GM12878 (cell line): Measurements from ENCODE around the gene SCCPDH. TPM values are rescaled to one million over a fixed set of nuclear protein-coding genes. Genes with fewer than 3 reads are reported as not detected.
A peak's percentile ranks its signal among the peaks of the same experiment; 100 is the strongest.

Experiments
- ATAC-seq: fragments of 200-7000 bp; cut with Tn5 transposase; 3 replicates; pipeline ENCODE4 v1.9.1; 2020; ENCODE audit warnings: mild to moderate bottlenecking, moderate library complexity
- BruUV-seq: library from RNA; stranded (reverse); fragments of 400-500 nt; replicated peaks from 2 replicates; lab custom pipeline; 2021; lab: Mats Ljungman, UMichigan
- CTCF ChIA-PET: fragments of 300-600 bp; sonication (Branson Sonifier 250); formaldehyde crosslinking; extraction: SDS; loops from one replicate; lab custom pipeline; 2021; ENCODE audit warnings: inconsistent platforms; lab: Yijun Ruan, JAX
- POLR2A ChIA-PET: fragments of 350-600 bp; formaldehyde crosslinking; extraction: SDS; loops from one replicate; lab custom pipeline; 2021; ENCODE audit warnings: inconsistent platforms; lab: Charles Lee
- RAD21 ChIA-PET: fragments of 300-600 bp; sonication (Branson Sonifier 250); formaldehyde crosslinking; loops from one replicate; lab custom pipeline; 2023; ENCODE audit warnings: antibody characterized with exemption; ENCODE audit not compliant: unreplicated experiment; lab: Charles Lee
- SMC1A ChIA-PET: fragments of 300-600 bp; sonication (Branson Sonifier 250); formaldehyde crosslinking; loops from one replicate; lab custom pipeline; 2023; ENCODE audit not compliant: unreplicated experiment, uncharacterized antibody; lab: Charles Lee
- DNase-seq: peaks from one replicate; pipeline ENCODE4 v3.0.0-alpha.2; 2011; ENCODE audit warnings: low read depth, low spot score
- FAIRE-seq: peaks from 3 replicates; lab custom pipeline; 2011; peaks lifted over from hg19 to GRCh38; lab: Jason Lieb, UNC
- H2AFZ ChIP-seq: 2 replicates; pipeline ENCODE4 v1.6.0; 2011; ENCODE audit warnings: low read depth, low read length, control low read depth; ENCODE audit not compliant: control insufficient read depth
- H3K27ac ChIP-seq: 2 replicates; pipeline ENCODE4 v1.5.1; 2011; ENCODE audit warnings: control low read depth; ENCODE audit not compliant: control insufficient read depth, insufficient read depth
- H3K27me3 ChIP-seq, 2 experiments: replicated peaks in 1 of 2; 2 replicates each; pipeline versions ENCODE4 v1.6.0 to v1.6.1; 2011; ENCODE audit warnings: low read length in 1 of 2; ENCODE audit not compliant: control insufficient read depth in 2 of 2, insufficient read depth in 2 of 2
- H3K36me3 ChIP-seq, 2 experiments: 2 replicates each; pipeline ENCODE4 v1.5.1; 2011; ENCODE audit warnings: low read length in 1 of 2; ENCODE audit not compliant: control insufficient read depth in 2 of 2, insufficient read depth in 2 of 2
- H3K4me1 ChIP-seq: 2 replicates; pipeline ENCODE4 v1.6.1; 2011; ENCODE audit warnings: mild to moderate bottlenecking, low read length, moderate library complexity, mixed read lengths; ENCODE audit not compliant: control insufficient read depth, insufficient read depth
- H3K4me2 ChIP-seq: 2 replicates; pipeline ENCODE4 v1.6.0; 2011; ENCODE audit warnings: control low read depth; ENCODE audit not compliant: control insufficient read depth, insufficient read depth
- H3K4me3 ChIP-seq: fragments of 200-600 bp; sonication (generic); 2 replicates; pipeline ENCODE4 v1.5.1; 2016
- H3K79me2 ChIP-seq: 2 replicates; pipeline ENCODE4 v1.6.0; 2011; ENCODE audit warnings: low read length; ENCODE audit not compliant: control insufficient read depth, insufficient read depth
- H3K9ac ChIP-seq: 2 replicates; pipeline ENCODE4 v1.8.0; 2011; ENCODE audit warnings: low read length, control low read depth, mixed read lengths; ENCODE audit not compliant: control insufficient read depth, insufficient read depth
- H3K9me3 ChIP-seq: replicated peaks from 3 replicates; pipeline ENCODE4 v1.5.1; 2011; ENCODE audit warnings: mild to moderate bottlenecking, low read length; ENCODE audit not compliant: control insufficient read depth, insufficient read depth
- H4K20me1 ChIP-seq: 2 replicates; pipeline ENCODE4 v1.6.0; 2011; ENCODE audit not compliant: control insufficient read depth, insufficient read depth
- ASH2L ChIP-seq: fragments of 300-600, 200-600 bp; sonication (generic); IDR thresholded peaks from 2 replicates; pipeline ENCODE4 v1.6.1; 2017; ENCODE audit warnings: low read depth, mild to moderate bottlenecking, borderline replicate concordance
- CHD4 ChIP-seq: fragments of 200-600 bp; sonication (generic); IDR thresholded peaks from 2 replicates; pipeline ENCODE4 v1.6.1; 2016; ENCODE audit warnings: mild to moderate bottlenecking
- EED ChIP-seq: sonication (generic); IDR thresholded peaks from 2 replicates; pipeline ENCODE4 v1.6.1; 2016; ENCODE audit warnings: antibody characterized with exemption, low read depth
- FOS ChIP-seq: IDR thresholded peaks from 3 replicates; pipeline ENCODE4 v1.6.1; 2011; ENCODE audit warnings: borderline replicate concordance; ENCODE audit not compliant: insufficient read length; ENCODE audit errors: extremely low read depth
- IKZF1 ChIP-seq: fragments of 450-650 bp; conservative IDR thresholded peaks from 2 replicates; pipeline ENCODE4 v1.6.1; 2017; ENCODE audit warnings: antibody characterized with exemption, mild to moderate bottlenecking
- KAT2A ChIP-seq: conservative IDR thresholded peaks from 2 replicates; pipeline ENCODE4 v1.6.1; 2011; ENCODE audit warnings: low read depth, low read length; ENCODE audit not compliant: control insufficient read depth
- PAX5 ChIP-seq: IDR thresholded peaks from 2 replicates; pipeline ENCODE4 v1.6.1; 2011; ENCODE audit warnings: low read depth, low read length, borderline replicate concordance
- SIN3A ChIP-seq: IDR thresholded peaks from 2 replicates; pipeline ENCODE4 v1.6.1; 2012; ENCODE audit warnings: low read depth, low read length, improper control_type of control experiment
- SIX5 ChIP-seq: IDR thresholded peaks from 2 replicates; pipeline ENCODE4 v1.6.1; 2011; ENCODE audit warnings: mild to moderate bottlenecking, low read depth, low read length, moderate library complexity; ENCODE audit not compliant: severe bottlenecking
- SMC3 ChIP-seq: IDR thresholded peaks from 2 replicates; pipeline ENCODE4 v1.6.1; 2011; ENCODE audit warnings: low read length, improper control_type of control experiment, borderline replicate concordance
- STAT3 ChIP-seq: IDR thresholded peaks from 2 replicates; pipeline ENCODE4 v1.6.1; 2011; ENCODE audit warnings: low read depth, low read length, improper control_type of control experiment
- YBX1 ChIP-seq: fragments of 450-650 bp; IDR thresholded peaks from 2 replicates; pipeline ENCODE4 v1.6.1; 2016; ENCODE audit warnings: antibody characterized with exemption
- ZNF217 ChIP-seq: fragments of 450-650 bp; IDR thresholded peaks from 2 replicates; pipeline ENCODE4 v1.6.1; 2017; ENCODE audit warnings: antibody characterized with exemption, mild to moderate bottlenecking
- WGBS: methylation state at CpG from one replicate; pipeline ENCODE4 v1.1.6; 2016; ENCODE audit warnings: low lambda C conversion rate; ENCODE audit not compliant: insufficient replicate concordance, insufficient coverage; ENCODE audit errors: missing lambda C conversion rate; 5-methylcytosine and 5-hydroxymethylcytosine counted together
- in situ Hi-C: fragments of 300-500 bp; cut with MboI; formaldehyde crosslinking; loops from 9 replicates; pipeline ENCODE4 v1.14.3; 2018; ENCODE audit warnings: mixed read lengths
- intact Hi-C: fragments of 100-400 bp; cut with micrococcal nuclease; formaldehyde crosslinking; loops from one replicate; pipeline ENCODE4 v1.14.2; 2022; ENCODE audit not compliant: unreplicated experiment
- polyA plus RNA-seq, 11 experiments: library from polyadenylated mRNA; depleted of rRNA in 4 of 11; unstranded in 6 of 11; stranded (reverse) in 5 of 11; fragments of >200 nt; fragmentation: Nextera tagmentation in 4 of 11; fragmentation: Illumina TruSeq in 1 of 11; extraction: Ambion mirVana in 4 of 11; extraction: Trizol in 1 of 11; gene quantifications; 1 replicate in 1 of 11; 2 replicates in 10 of 11; pipeline versions ENCODE4 v1.2.1 to v1.2.3, GENCODE V29; 2011 to 2016; ENCODE audit warnings: inconsistent platforms in 2 of 11, missing spikeins in 2 of 11, low read depth in 1 of 11
- total RNA-seq, 4 experiments: library from RNA; depleted of rRNA in 3 of 4; stranded (reverse); fragments of >200 nt in 3 of 4; fragmentation: Illumina TruSeq in 1 of 4; extraction: Trizol in 1 of 4; gene quantifications; 2 replicates each; pipeline versions ENCODE4 v1.2.1 to v1.2.3, GENCODE V29; 2013 to 2021
- TF ChIP-seq, protein P1 (sequence below): IDR thresholded peaks from 2 replicates; pipeline ENCODE4 v1.6.1; 2011; ENCODE audit warnings: low read depth, mild to moderate bottlenecking, low read length, moderate library complexity, borderline replicate concordance; ENCODE audit errors: extremely low read depth
- TF ChIP-seq, protein P2 (sequence below): IDR thresholded peaks from 2 replicates; pipeline ENCODE4 v1.6.1; 2011; ENCODE audit warnings: borderline replicate concordance, low read depth, mild to moderate bottlenecking, moderate library complexity, low read length; ENCODE audit not compliant: insufficient read depth, poor library complexity, severe bottlenecking

SCCPDH gene
- total and polyA plus RNA-seq, 10 of the 15 experiments (the other 5 are each of a cell fraction or from before 2014, with no cell fraction given): 5.4 to 44.8 (median 24.5) TPM

GRCh38 chr1:246784621-246785493 is 60.6 kb downstream of the SCCPDH start:
- H3K4me2 ChIP-seq: peak overlapping the region; percentile 70
- H3K9ac ChIP-seq: no peak overlapping the region
- H3K79me2 ChIP-seq: no peaks in the 10 kb centered on the region
- BruUV-seq: no TSS peak
- H3K27me3 ChIP-seq: no peaks in the 10 kb centered on the region
- intact Hi-C loops (no loop called here), in situ Hi-C loops (no loop called here)
- no peak overlapping the region for H3K27ac ChIP-seq
- H3K4me3 ChIP-seq: no peak overlapping the region
- 19% methylated on average over 19 of the region's 19 CpGs for WGBS
- H3K36me3 ChIP-seq: no peaks in the 10 kb centered on the region
- ATAC-seq (peak; percentile 38), FAIRE-seq (no peak), DNase-seq (no peak)
- no peaks in the 10 kb centered on the region for H4K20me1 ChIP-seq
- POLR2A ChIA-PET: no interaction called here
- peaks cover 12% of the 10 kb centered on the region for H3K4me1 ChIP-seq
- TF ChIP-seq EED (0 out of 2 replicates have a peak, but pooled peaks have one; percentile 19), CHD4 (no peak), STAT3 (no peak), PAX5 (no peak)
- H2AFZ ChIP-seq: peak overlapping the region; percentile 41
- RAD21 ChIA-PET: no interaction called here
- H3K9me3 ChIP-seq: no peaks in the 10 kb centered on the region
- CTCF ChIA-PET: no interaction called here
- SMC1A ChIA-PET: interaction anchor here (1.3 kb wide), 1 partner anchor 12 kb away, joined by 4 read pairs; no protein-coding TSS in a partner anchor

DNA sequence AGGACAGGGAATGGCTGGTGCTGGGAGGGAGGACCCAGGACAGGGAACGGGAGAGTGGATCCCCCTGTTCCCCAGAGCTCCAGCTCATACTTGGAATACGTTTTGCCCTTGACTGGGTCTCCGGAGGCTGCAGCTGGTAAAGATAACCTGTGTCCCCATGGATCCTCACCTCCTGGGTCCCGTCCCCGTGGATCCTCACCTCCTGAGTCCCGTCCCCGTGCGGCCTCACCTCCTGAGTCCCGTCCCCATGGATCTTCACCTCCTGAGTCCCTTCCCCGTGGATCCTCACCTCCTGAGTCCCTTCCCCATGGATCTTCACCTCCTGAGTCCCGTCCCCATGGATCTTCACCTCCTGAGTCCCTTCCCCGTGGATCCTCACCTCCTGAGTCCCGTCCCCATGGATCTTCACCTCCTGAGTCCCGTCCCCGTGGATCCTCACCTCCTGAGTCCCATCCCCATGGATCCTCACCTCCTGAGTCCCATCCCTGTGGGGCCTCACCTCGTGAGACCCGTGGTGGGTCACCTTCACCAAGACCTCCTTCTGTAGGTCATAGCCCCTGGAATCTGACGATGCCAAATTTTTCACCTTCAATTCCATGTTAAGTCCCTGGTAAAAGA is 61.4 kb downstream of the SCCPDH start:
- Histone ChIP-seq H3K36me3 (no peaks in the 10 kb centered on the region), H3K4me2 (0 out of 2 replicates have a peak overlapping the region, but pooled peaks have one; percentile 70), H3K9me3 (no peaks in the 10 kb centered on the region), H3K27me3 (no peaks in the 10 kb centered on the region), H2AFZ (peak overlapping the region; percentile 41; the same call in 1 of the 2 replicates), H3K4me1 (peaks cover 12% of the 10 kb centered on the region), H4K20me1 (no peaks in the 10 kb centered on the region), H3K9ac (no peak overlapping the region), H3K4me3 (no peak overlapping the region), H3K27ac (no peak overlapping the region), H3K79me2 (no peaks in the 10 kb centered on the region)
- RAD21 ChIA-PET: no interaction called here
- FAIRE-seq (no peak), ATAC-seq (no peak), DNase-seq (no peak)
- CTCF ChIA-PET: no interaction called here
- in situ Hi-C loops (no loop called here), intact Hi-C loops (no loop called here)
- 73% methylated on average over 17 of the region's 18 CpGs for WGBS
- POLR2A ChIA-PET: no interaction called here
- SMC1A ChIA-PET: no interaction called here
- BruUV-seq: no TSS peak
- TF ChIP-seq FOS (no peak), SIX5 (no peak), IKZF1 (no peak), KAT2A (no peak), SMC3 (no peak), YBX1 (no peak), SIN3A (no peak), ASH2L (no peak), ZNF217 (no peak)
- TF ChIP-seq, protein P1, sequence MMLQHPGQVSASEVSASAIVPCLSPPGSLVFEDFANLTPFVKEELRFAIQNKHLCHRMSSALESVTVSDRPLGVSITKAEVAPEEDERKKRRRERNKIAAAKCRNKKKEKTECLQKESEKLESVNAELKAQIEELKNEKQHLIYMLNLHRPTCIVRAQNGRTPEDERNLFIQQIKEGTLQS: no peak
- TF ChIP-seq, protein P2, sequence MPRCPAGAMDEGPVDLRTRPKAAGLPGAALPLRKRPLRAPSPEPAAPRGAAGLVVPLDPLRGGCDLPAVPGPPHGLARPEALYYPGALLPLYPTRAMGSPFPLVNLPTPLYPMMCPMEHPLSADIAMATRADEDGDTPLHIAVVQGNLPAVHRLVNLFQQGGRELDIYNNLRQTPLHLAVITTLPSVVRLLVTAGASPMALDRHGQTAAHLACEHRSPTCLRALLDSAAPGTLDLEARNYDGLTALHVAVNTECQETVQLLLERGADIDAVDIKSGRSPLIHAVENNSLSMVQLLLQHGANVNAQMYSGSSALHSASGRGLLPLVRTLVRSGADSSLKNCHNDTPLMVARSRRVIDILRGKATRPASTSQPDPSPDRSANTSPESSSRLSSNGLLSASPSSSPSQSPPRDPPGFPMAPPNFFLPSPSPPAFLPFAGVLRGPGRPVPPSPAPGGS: no peak
